ENCODE results near the gene SHISA6. TPM values are rescaled to one million over a fixed set of nuclear protein-coding genes. Genes with fewer than 3 reads are reported as not detected.
A peak's percentile ranks its signal among the peaks of the same experiment; 100 is the strongest.

The SHISA6 gene
- total RNA-seq, 1 experiment from 2014 or later = 40.0 TPM

DNA sequence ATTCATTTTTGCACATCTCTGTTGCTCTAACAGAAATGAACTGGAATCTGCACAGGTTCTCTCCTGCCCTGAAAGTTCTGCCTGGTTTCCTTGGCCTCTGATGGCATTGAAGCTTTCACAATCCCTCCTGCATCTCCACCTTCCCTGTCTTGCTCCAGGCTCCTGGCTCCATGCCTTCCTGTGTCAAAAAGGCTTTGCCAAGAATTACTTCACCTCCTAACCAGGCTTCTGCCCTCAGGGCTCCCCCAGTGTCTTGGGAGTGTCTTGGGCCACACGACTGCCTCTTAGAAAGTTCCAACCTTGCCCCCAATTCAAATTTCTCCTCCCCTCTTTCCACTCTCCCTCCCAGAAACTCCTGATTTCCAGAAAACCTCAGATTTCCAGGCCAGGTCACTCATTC lies 320.3 kb downstream of the SHISA6 start:
- H3K27me3 ChIP-seq (replicated peaks; ENCODE audit: insufficient read depth, low read depth, low read length, poor library complexity) = no peaks in the 10 kb centered on the region
- DNase-seq (ENCODE audit: low spot score) = no peak
- no peak overlapping the region for H3K27ac ChIP-seq (ENCODE audit: low read depth, low read length, poor library complexity, severe bottlenecking)
- H3K4me3 ChIP-seq (ENCODE audit: low read depth, low read length, poor library complexity, severe bottlenecking) = no peak overlapping the region
- no peaks in the 10 kb centered on the region for H3K36me3 ChIP-seq (ENCODE audit: insufficient read depth, low read length, poor library complexity, severe bottlenecking)
- no peak for TF ChIP-seq EZH2 (IDR thresholded peaks at IDR 0.05; ENCODE audit: borderline replicate concordance, low read depth, low read length, poor library complexity, severe bottlenecking)
- TF ChIP-seq, protein P1, sequence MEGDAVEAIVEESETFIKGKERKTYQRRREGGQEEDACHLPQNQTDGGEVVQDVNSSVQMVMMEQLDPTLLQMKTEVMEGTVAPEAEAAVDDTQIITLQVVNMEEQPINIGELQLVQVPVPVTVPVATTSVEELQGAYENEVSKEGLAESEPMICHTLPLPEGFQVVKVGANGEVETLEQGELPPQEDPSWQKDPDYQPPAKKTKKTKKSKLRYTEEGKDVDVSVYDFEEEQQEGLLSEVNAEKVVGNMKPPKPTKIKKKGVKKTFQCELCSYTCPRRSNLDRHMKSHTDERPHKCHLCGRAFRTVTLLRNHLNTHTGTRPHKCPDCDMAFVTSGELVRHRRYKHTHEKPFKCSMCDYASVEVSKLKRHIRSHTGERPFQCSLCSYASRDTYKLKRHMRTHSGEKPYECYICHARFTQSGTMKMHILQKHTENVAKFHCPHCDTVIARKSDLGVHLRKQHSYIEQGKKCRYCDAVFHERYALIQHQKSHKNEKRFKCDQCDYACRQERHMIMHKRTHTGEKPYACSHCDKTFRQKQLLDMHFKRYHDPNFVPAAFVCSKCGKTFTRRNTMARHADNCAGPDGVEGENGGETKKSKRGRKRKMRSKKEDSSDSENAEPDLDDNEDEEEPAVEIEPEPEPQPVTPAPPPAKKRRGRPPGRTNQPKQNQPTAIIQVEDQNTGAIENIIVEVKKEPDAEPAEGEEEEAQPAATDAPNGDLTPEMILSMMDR (conservative IDR thresholded peaks at IDR 0.05; ENCODE audit: low read depth, low read length) = no peak
- intact Hi-C loops (cut with micrococcal nuclease; ENCODE audit: unreplicated experiment) = no loop called here
- H3K9me3 ChIP-seq (ENCODE audit: low read depth, low read length, poor library complexity, severe bottlenecking) = no peaks in the 10 kb centered on the region
- POLR2A ChIA-PET (ENCODE audit: low non-redundant PET) = no interaction called here
- no TSS peak for BruUV-seq (replicated peaks)
- H3K4me1 ChIP-seq (ENCODE audit: insufficient read depth, low read length, poor library complexity, severe bottlenecking) = peaks cover 20% of the 10 kb centered on the region
- CTCF ChIA-PET = no interaction called here

DNA sequence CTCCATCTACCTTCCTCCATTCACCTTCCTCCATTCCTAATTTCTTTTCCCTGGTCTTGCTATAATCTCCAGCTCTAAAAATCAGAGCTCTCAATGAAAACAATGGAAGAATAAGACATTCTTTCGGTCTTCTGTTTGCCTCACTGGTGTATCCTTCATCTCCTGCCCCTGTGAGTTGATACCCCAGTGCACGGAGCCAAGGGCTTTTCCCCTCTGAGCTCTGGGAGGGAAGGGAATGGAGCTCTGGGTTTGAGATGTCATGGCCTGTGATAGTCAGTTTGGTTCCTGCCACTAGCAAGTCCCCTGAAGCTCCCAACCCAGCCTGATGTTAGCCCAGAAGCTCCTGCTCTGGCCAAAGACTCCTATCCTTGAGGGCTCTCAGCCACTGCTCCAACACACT lies 320.7 kb downstream of the SHISA6 start:
- Histone ChIP-seq H3K4me3 (ENCODE audit: low read depth, low read length, poor library complexity, severe bottlenecking) (no peak overlapping the region), H3K9me3 (ENCODE audit: low read depth, low read length, poor library complexity, severe bottlenecking) (no peaks in the 10 kb centered on the region), H3K27ac (ENCODE audit: low read depth, low read length, poor library complexity, severe bottlenecking) (no peak overlapping the region), H3K27me3 (replicated peaks; ENCODE audit: insufficient read depth, low read depth, low read length, poor library complexity) (no peaks in the 10 kb centered on the region), H3K36me3 (ENCODE audit: insufficient read depth, low read length, poor library complexity, severe bottlenecking) (no peaks in the 10 kb centered on the region), H3K4me1 (ENCODE audit: insufficient read depth, low read length, poor library complexity, severe bottlenecking) (peaks cover 20% of the 10 kb centered on the region)
- no peak for TF ChIP-seq EZH2 (IDR thresholded peaks at IDR 0.05; ENCODE audit: borderline replicate concordance, low read depth, low read length, poor library complexity, severe bottlenecking)
- TF ChIP-seq, protein P1 (conservative IDR thresholded peaks at IDR 0.05; ENCODE audit: low read depth, low read length) = no peak
- intact Hi-C loops (cut with micrococcal nuclease; ENCODE audit: unreplicated experiment) = no loop called here
- no TSS peak for BruUV-seq (replicated peaks)
- CTCF ChIA-PET = no interaction called here
- DNase-seq (ENCODE audit: low spot score) = no peak
- POLR2A ChIA-PET (ENCODE audit: low non-redundant PET) = no interaction called here

DNA sequence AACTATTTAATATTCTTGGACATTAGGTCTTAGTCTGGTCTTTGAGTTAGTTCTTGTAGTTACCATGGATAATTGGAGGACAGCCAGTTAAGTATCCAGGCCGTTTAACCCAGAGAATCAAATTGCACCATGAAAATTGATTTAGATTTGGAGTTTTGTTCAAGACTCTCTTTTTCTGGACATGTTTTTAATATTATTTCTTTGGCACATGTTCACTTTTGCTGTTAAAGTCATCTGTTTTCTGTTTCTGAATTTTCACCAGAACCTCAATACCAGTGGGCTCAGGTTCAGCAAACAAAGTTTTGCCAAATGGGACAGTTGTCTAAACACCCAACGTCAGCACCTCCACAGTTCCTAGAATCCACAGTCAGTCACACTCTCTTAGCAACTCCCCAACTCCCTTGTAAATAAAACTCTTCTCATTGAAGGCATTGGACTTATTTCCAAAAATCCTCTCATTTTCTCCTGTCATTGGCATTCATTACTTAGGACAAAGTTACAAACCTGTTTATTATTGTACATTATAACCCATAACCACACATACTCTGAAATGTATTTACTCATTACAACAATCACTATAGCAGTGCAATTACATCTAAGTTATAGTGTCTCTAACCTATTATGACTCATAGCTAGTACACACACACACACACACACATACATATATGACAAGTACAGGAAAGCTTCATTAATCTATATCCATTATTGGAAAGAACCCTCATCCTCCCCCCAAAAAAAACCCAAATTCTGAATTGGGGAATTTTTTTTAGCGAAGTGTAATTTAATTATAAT lies 323.8 kb downstream of the SHISA6 start:
- Histone ChIP-seq H3K27me3 (replicated peaks; ENCODE audit: insufficient read depth, low read depth, low read length, poor library complexity) (no peaks in the 10 kb centered on the region), H3K4me3 (ENCODE audit: low read depth, low read length, poor library complexity, severe bottlenecking) (no peak overlapping the region), H3K36me3 (ENCODE audit: insufficient read depth, low read length, poor library complexity, severe bottlenecking) (no peaks in the 10 kb centered on the region), H3K4me1 (ENCODE audit: insufficient read depth, low read length, poor library complexity, severe bottlenecking) (peaks cover 20% of the 10 kb centered on the region), H3K9me3 (ENCODE audit: low read depth, low read length, poor library complexity, severe bottlenecking) (no peaks in the 10 kb centered on the region), H3K27ac (ENCODE audit: low read depth, low read length, poor library complexity, severe bottlenecking) (peak overlapping the region; percentile 47)
- intact Hi-C loops (cut with micrococcal nuclease; ENCODE audit: unreplicated experiment) = no loop called here
- POLR2A ChIA-PET (ENCODE audit: low non-redundant PET) = no interaction called here
- BruUV-seq (replicated peaks) = no TSS peak
- no peak for DNase-seq (ENCODE audit: low spot score)
- CTCF ChIA-PET = no interaction called here
- TF ChIP-seq, protein P1 (conservative IDR thresholded peaks at IDR 0.05; ENCODE audit: low read depth, low read length) = no peak
- TF ChIP-seq EZH2 (IDR thresholded peaks at IDR 0.05; ENCODE audit: borderline replicate concordance, low read depth, low read length, poor library complexity, severe bottlenecking) = no peak

Measured in A673 (cell line).